Left ventricle myocardium inferior (tissue), 1 donor: ENCODE measurements around the gene RIT2. TPM values are rescaled to one million over a fixed set of nuclear protein-coding genes. Genes with fewer than 3 reads are reported as not detected.

Experiments
- DNase-seq: peaks from one replicate; pipeline ENCODE4 v3.0.0-alpha.2; 2020
- H3K27ac ChIP-seq: fragments of 200-600 bp; replicated peaks from 2 replicates; pipeline ENCODE4 v1.8.0; 2021
- H3K27me3 ChIP-seq: fragments of 200-600 bp; 2 replicates; pipeline ENCODE4 v1.8.0; 2021; ENCODE audit warnings: low read depth
- H3K36me3 ChIP-seq: fragments of 200-600 bp; 2 replicates; pipeline ENCODE4 v1.8.0; 2021
- H3K4me1 ChIP-seq: fragments of 200-600 bp; 2 replicates; pipeline ENCODE4 v1.8.0; 2021
- H3K4me3 ChIP-seq: fragments of 200-600 bp; 2 replicates; pipeline ENCODE4 v1.8.0; 2021; ENCODE audit warnings: mild to moderate bottlenecking, moderate library complexity
- H3K9me3 ChIP-seq: fragments of 200-600 bp; replicated peaks from 2 replicates; pipeline ENCODE4 v1.8.0; 2021
- intact Hi-C: fragments of 100-400 bp; cut with micrococcal nuclease; formaldehyde crosslinking; loops from one replicate; pipeline ENCODE4 v1.11.0; 2022
- total RNA-seq: library from RNA; stranded (reverse); fragmentation: NEBNext Ultra II Directional; extraction: Animal tissue kit (Norgen Biotek cat#: 25700); gene quantifications from one replicate; pipeline ENCODE4 v1.2.1, GENCODE V29; 2021
- TF ChIP-seq, protein P1 (sequence below): fragments of 200-600 bp; IDR thresholded peaks from 2 replicates; pipeline ENCODE4 v1.8.0; 2021; ENCODE audit warnings: antibody characterized with exemption, mild to moderate bottlenecking, borderline replicate concordance
- donor health status: DM: no; HTN: yes; CAD: no; lungs with severe emphysema.

RIT2 gene
- total RNA-seq, 1 donor from 2014 or later, result not detected

DNA sequence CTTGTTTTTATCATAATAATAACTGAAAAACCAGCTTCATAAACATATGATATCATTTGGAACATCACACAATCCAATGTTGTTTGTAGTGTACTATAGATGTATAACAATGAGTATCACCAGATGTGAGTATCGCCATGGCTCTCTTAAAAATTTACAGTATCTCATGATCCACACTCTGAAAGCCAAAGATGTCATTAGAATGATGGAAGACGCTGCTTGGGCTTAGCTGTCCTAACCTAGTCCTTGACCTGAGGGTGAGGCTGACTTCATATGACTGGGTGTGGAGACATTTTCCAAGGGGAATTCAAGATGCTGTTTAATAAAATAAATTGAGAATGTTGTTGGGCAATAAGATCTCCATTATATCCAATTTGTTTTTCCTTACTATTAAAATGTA is 242.6 kb downstream of the RIT2 start:
- no peak overlapping the region for H3K4me3 ChIP-seq
- intact Hi-C loops, result no loop called here
- no peaks in the 10 kb centered on the region for H3K27me3 ChIP-seq
- H3K4me1 ChIP-seq, result no peaks in the 10 kb centered on the region
- no peaks in the 10 kb centered on the region for H3K36me3 ChIP-seq
- DNase-seq, result no peak
- no peaks in the 10 kb centered on the region for H3K9me3 ChIP-seq
- TF ChIP-seq, protein P1, sequence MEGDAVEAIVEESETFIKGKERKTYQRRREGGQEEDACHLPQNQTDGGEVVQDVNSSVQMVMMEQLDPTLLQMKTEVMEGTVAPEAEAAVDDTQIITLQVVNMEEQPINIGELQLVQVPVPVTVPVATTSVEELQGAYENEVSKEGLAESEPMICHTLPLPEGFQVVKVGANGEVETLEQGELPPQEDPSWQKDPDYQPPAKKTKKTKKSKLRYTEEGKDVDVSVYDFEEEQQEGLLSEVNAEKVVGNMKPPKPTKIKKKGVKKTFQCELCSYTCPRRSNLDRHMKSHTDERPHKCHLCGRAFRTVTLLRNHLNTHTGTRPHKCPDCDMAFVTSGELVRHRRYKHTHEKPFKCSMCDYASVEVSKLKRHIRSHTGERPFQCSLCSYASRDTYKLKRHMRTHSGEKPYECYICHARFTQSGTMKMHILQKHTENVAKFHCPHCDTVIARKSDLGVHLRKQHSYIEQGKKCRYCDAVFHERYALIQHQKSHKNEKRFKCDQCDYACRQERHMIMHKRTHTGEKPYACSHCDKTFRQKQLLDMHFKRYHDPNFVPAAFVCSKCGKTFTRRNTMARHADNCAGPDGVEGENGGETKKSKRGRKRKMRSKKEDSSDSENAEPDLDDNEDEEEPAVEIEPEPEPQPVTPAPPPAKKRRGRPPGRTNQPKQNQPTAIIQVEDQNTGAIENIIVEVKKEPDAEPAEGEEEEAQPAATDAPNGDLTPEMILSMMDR, result no peak
- H3K27ac ChIP-seq, result no peak overlapping the region

DNA sequence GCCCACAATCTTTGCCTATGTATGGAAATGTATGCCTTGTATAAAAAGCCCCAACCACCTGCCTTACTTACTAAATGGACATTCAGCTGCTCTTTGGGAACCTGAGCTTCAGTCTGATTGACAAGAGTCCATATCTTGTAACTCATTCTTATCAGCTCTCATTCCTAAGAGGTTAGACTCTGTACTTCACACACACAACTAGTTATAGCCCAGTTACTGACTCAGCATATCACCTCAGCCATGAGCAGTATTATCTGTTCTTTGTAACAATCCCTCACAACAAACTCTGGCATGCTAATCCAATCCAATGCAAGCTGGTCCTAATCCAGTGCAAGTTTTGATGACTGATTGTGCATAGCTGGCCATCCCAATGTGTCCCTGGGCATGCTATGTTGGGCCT is 250.6 kb downstream of the RIT2 start:
- no peaks in the 10 kb centered on the region for H3K36me3 ChIP-seq
- intact Hi-C loops, result no loop called here
- DNase-seq, result no peak
- H3K27ac ChIP-seq, result no peak overlapping the region
- H3K4me3 ChIP-seq, result no peak overlapping the region
- H3K9me3 ChIP-seq, result no peaks in the 10 kb centered on the region
- H3K4me1 ChIP-seq, result no peaks in the 10 kb centered on the region
- H3K27me3 ChIP-seq, result no peaks in the 10 kb centered on the region
- TF ChIP-seq, protein P1, result no peak

DNA sequence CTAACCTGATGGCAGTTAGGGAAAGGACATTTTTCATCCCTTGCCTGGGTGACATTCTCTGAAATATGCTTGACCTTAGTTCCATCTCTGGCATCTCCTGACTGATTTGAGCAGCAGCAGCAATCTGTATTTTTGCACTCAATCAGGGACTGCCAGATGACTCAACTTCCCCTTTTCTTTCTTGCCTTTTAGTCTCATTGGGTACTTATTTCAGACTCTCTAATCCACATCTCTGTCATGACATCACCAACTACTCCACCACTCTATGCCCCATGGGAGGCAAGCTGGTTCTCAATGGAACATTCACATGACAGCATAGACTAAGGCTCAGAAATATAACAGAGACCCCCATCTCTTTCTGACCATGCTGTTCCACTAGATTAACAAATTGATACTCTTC is 254.2 kb downstream of the RIT2 start:
- Histone ChIP-seq H3K4me1 (no peaks in the 10 kb centered on the region), H3K27ac (no peak overlapping the region), H3K27me3 (no peaks in the 10 kb centered on the region), H3K9me3 (no peaks in the 10 kb centered on the region), H3K4me3 (no peak overlapping the region), H3K36me3 (no peaks in the 10 kb centered on the region)
- intact Hi-C loops, result no loop called here
- no peak for DNase-seq
- TF ChIP-seq, protein P1, result no peak

DNA sequence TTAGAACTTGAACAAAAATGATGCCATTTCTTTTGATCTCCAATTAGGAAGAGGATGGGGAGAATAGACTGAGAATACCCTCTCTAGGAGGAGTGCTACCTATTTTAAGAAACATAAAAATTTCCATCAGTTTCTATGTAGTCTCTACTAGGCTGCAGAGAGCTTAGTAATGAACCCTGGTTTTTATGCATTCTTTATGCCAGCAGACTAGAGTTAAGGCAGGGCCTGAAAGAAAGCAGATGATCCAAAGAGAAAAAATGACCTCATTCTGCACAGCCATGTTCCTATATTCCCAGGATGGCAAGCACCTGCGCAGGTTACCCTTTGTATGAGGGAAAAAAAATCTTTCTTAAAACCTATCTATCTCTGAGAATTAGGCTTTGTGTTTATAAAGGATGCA is 254.9 kb downstream of the RIT2 start:
- intact Hi-C loops, result no loop called here
- Histone ChIP-seq H3K9me3 (no peaks in the 10 kb centered on the region), H3K4me3 (no peak overlapping the region), H3K27me3 (no peaks in the 10 kb centered on the region), H3K4me1 (no peaks in the 10 kb centered on the region), H3K36me3 (no peaks in the 10 kb centered on the region), H3K27ac (no peak overlapping the region)
- no peak for DNase-seq
- TF ChIP-seq, protein P1, result no peak

DNA sequence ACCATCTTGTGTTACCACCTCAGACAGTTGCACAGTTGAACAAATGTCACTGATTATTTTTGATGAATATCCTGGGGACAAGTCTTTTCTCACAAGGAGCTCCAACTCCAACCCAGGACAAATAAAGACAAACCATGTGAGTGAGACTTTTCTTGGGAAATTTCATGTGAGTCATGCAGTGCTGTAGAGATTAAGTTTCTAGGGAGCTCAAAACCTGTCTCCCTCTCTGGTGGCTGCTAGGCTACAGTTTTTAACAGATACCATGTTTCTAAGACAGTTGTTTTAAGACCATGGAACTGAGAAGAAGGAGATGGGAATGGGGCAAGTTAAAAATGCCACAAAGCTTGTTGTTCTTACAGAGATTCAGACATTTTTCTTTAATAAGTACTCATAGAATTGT is 255.5 kb downstream of the RIT2 start:
- Histone ChIP-seq H3K4me3 (no peak overlapping the region), H3K4me1 (no peaks in the 10 kb centered on the region), H3K27me3 (no peaks in the 10 kb centered on the region), H3K36me3 (no peaks in the 10 kb centered on the region), H3K27ac (no peak overlapping the region), H3K9me3 (no peaks in the 10 kb centered on the region)
- no peak for DNase-seq
- TF ChIP-seq, protein P1, result no peak
- intact Hi-C loops, result no loop called here

DNA sequence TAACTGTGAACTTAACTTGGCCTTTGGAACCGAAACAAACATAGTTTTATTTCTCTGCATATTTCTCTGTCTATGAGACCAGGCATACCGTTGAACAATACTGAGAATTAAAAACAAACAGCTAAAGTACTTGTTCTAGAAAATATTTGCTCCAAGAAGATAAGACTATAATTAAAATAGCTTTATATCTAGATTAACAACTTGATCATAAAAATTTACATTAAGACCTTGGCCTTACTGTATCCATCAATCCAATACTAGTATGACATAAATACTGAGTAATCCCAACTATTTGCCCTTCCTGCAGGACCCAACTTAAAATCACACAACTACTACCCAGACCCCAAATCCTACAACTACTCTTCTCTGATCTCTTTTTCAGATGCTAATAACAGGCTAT is 260.9 kb downstream of the RIT2 start:
- intact Hi-C loops, result no loop called here
- no peak overlapping the region for H3K27ac ChIP-seq
- no peaks in the 10 kb centered on the region for H3K27me3 ChIP-seq
- TF ChIP-seq, protein P1, result no peak
- DNase-seq, result no peak
- no peaks in the 10 kb centered on the region for H3K36me3 ChIP-seq
- no peaks in the 10 kb centered on the region for H3K9me3 ChIP-seq
- H3K4me1 ChIP-seq, result no peaks in the 10 kb centered on the region
- H3K4me3 ChIP-seq, result no peak overlapping the region
